GM19043 (cell line): ENCODE results near the gene RABGAP1L.
"Not testable (repeated sequence)": the region's sequence is repeated elsewhere in the genome, so short reads cannot be mapped to it uniquely, and the experiment has no call there.

Experiments
- ATAC-seq: cut with Tn5 transposase; IDR thresholded peaks from one replicate; pipeline ENCODE4 v1.9.1; 2021; ENCODE audit warnings: low read depth; ENCODE audit not compliant: unreplicated experiment

Gene RABGAP1L

GRCh38 chr1:174286042-174286441 is 126.7 kb downstream of the RABGAP1L start:
- ATAC-seq: no peak

GRCh38 chr1:174289644-174290310 is 130.5 kb downstream of the RABGAP1L start:
- ATAC-seq: no peak

- no peak for ATAC-seq
These were observed 131.7 kb downstream of the RABGAP1L start for GRCh38 chr1:174291059-174291458.

- ATAC-seq: no peak
These were observed 137.0 kb downstream of the RABGAP1L start for GRCh38 chr1:174296309-174296708.

- no peak for ATAC-seq
These were observed 138.0 kb downstream of the RABGAP1L start for GRCh38 chr1:174297351-174297750.

GRCh38 chr1:174301295-174302077 is 142.2 kb downstream of the RABGAP1L start:
- ATAC-seq: no peak

GRCh38 chr1:174308604-174309003 is 149.3 kb downstream of the RABGAP1L start:
- ATAC-seq: no peak

- ATAC-seq: no peak
These were observed 150.2 kb downstream of the RABGAP1L start for GRCh38 chr1:174309490-174309889.

- no peak for ATAC-seq
These were observed 155.1 kb downstream of the RABGAP1L start for GRCh38 chr1:174314433-174314832.

- no peak for ATAC-seq
These were observed 155.9 kb downstream of the RABGAP1L start for GRCh38 chr1:174315239-174315638.

GRCh38 chr1:174320897-174321296 is 161.6 kb downstream of the RABGAP1L start:
- not testable (repeated sequence) for ATAC-seq

GRCh38 chr1:174322202-174322862 is 163.0 kb downstream of the RABGAP1L start:
- ATAC-seq: no peak

- ATAC-seq: no peak
These were observed 165.2 kb downstream of the RABGAP1L start for GRCh38 chr1:174324493-174324892.

- no peak for ATAC-seq
These were observed 165.6 kb downstream of the RABGAP1L start for GRCh38 chr1:174324939-174325338.

GRCh38 chr1:174326278-174326677 is 167.0 kb downstream of the RABGAP1L start:
- no peak for ATAC-seq

GRCh38 chr1:174333437-174333836 is 174.1 kb downstream of the RABGAP1L start:
- no peak for ATAC-seq

- ATAC-seq: no peak
These were observed 177.8 kb downstream of the RABGAP1L start for GRCh38 chr1:174337000-174337681.

GRCh38 chr1:174340404-174340803 is 181.1 kb downstream of the RABGAP1L start:
- not testable (repeated sequence) for ATAC-seq

- no peak for ATAC-seq
These were observed 184.8 kb downstream of the RABGAP1L start for GRCh38 chr1:174344162-174344561.

- ATAC-seq: no peak
These were observed 192.8 kb downstream of the RABGAP1L start for GRCh38 chr1:174352117-174352516.
